Small intestine (tissue), 7 donors: ENCODE data around the gene TMED10. TPM values are rescaled to one million over a fixed set of nuclear protein-coding genes. Genes with fewer than 3 reads are reported as not detected.

Experiments used
- DNase-seq, 2 donors: peaks; one replicate each; pipeline versions ENCODE4 v3.0.0 to v3.0.0-alpha.2; 2013
- FAIRE-seq: peaks from 2 replicates; lab custom pipeline; 2012; peaks lifted over from hg19 to GRCh38; lab: Jason Lieb, UNC
- H3K27ac ChIP-seq, 3 donors: one replicate each; pipeline ENCODE4 v1.5.1; 2013; ENCODE audit warnings: low read length in 2 of 3, mild to moderate bottlenecking in 2 of 3, control low read depth in 1 of 3, inconsistent platforms in 1 of 3, low read depth in 1 of 3, moderate library complexity in 1 of 3
- H3K27me3 ChIP-seq, 3 donors: one replicate each; pipeline ENCODE4 v1.6.1; 2013; ENCODE audit warnings: low read length in 3 of 3, inconsistent platforms in 1 of 3; ENCODE audit not compliant: control insufficient read depth in 3 of 3, insufficient read depth in 3 of 3
- H3K36me3 ChIP-seq, 3 donors: one replicate each; pipeline ENCODE4 v1.6.1; 2013; ENCODE audit warnings: low read length in 3 of 3, inconsistent platforms in 1 of 3, low read depth in 1 of 3, mild to moderate bottlenecking in 1 of 3, moderate library complexity in 1 of 3; ENCODE audit not compliant: control insufficient read depth in 3 of 3, insufficient read depth in 2 of 3
- H3K4me1 ChIP-seq, 3 donors: one replicate each; pipeline ENCODE4 v1.6.1; 2013; ENCODE audit warnings: low read length in 2 of 3, inconsistent platforms in 1 of 3, low read depth in 1 of 3, mild to moderate bottlenecking in 1 of 3, moderate library complexity in 1 of 3; ENCODE audit not compliant: control insufficient read depth in 3 of 3, insufficient read depth in 2 of 3
- H3K4me3 ChIP-seq, 3 donors: one replicate each; pipeline ENCODE4 v1.5.1; 2013; ENCODE audit warnings: low read length in 3 of 3, control low read depth in 1 of 3, inconsistent platforms in 1 of 3, low read depth in 1 of 3, mild to moderate bottlenecking in 1 of 3, moderate library complexity in 1 of 3
- H3K9me3 ChIP-seq, 2 donors: one replicate each; pipeline ENCODE4 v1.6.1; 2013; ENCODE audit warnings: low read depth in 1 of 2, low read length in 1 of 2; ENCODE audit not compliant: control insufficient read depth in 2 of 2, insufficient read depth in 1 of 2
- WGBS, 3 donors: extraction: QIAGEN DNeasy Blood & Tissue Kit; methylation state at CpG; one replicate each; pipeline ENCODE4 v1.1.7; 2013; 5-methylcytosine and 5-hydroxymethylcytosine counted together
- polyA plus RNA-seq, 4 donors: library from polyadenylated mRNA; stranded (reverse) in 3 of 4; unstranded in 1 of 4; fragments of 200-250 nt in 3 of 4; fragments of 120-200 nt in 1 of 4; gene quantifications; one replicate each; pipeline versions ENCODE4 v1.2.1 to v1.2.3, GENCODE V29; 2013
- donor health status: healthy with polysubstance abuse.
- donor health status: control.
- donor health status: control.
- donor health status: Bipolar disorder and iron deficiency.
- donor health status: healthy.

Gene TMED10
- polyA plus RNA-seq, 4 donors: 26.4 to 260 (median 135) TPM

DNA sequence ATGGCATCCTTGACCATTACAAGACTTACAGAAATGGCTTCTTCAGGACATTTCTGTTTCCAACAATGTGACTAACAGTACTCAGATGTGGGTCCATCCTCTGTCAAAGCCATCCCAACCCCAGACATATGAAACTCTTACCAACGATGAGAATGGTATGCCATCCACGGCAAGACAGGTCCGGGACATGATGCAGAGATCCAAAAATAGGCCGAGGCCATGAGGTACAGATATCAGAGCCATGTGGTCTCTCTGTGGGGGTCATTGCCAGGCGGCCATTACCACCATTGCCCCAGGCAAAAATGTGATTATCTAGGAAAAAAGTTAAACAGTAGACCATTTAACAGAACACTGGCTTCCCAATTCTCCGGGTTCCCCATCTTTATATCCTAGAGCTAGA is 79.5 kb downstream of the TMED10 start:
- FAIRE-seq: no peak
- no peak overlapping the region for H3K27ac ChIP-seq
- no peaks in the 10 kb centered on the region for H3K9me3 ChIP-seq
- peaks cover 0 to 17% (median 0%) of the 10 kb centered on the region in 3 donors for H3K4me1 ChIP-seq
- peaks cover 8 to 46% (median 13%) of the 10 kb centered on the region in 3 donors for H3K36me3 ChIP-seq
- 93 to 99% (median 97%) methylated on average over 6 of the region's 6 CpGs for WGBS, 3 donors
- no peak for DNase-seq
- no peaks in the 10 kb centered on the region for H3K27me3 ChIP-seq
- H3K4me3 ChIP-seq: no peak overlapping the region

DNA sequence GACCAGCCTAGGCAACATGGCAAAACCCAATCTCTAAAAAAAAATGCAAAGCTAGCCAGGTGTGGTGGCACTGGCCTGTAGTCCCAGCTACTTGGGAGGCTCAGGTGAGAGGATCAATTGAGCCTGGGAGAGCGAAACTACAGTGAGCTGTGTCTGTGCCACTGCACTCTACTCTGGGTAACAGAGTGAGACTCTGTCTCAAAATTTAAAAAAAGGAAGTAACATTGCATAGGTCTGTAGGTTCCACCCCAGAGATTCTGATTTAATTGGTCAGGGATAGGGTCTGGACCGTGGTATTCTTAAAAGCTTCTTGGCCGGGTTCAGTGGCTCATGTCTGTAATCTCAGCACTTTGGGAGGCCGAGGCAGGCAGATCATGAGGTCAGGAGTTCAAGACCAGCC is 80.7 kb downstream of the TMED10 start:
- H3K36me3 ChIP-seq: peaks cover 10 to 48% (median 12%) of the 10 kb centered on the region in 3 donors
- H3K27ac ChIP-seq: no peak overlapping the region

DNA sequence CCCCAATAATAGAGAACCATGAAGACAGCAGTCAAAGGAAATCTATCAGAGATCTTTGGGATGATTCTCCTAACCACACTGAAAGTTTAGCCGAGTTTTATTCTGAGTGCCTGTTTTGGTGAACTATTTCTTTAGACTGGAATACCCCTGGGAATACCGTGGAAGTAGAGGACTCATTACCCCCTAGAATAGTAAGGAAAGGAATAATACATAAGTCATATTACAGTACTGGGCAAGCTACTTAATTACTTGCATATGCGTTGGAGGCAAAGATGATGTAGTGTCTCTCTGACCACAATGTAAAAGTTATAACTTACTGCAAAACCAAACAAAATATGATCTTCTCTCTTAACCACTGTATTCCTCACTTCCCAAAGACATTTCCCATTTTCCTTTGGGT is 81.5 kb downstream of the TMED10 start:
- H3K36me3 ChIP-seq: peaks cover 10 to 50% (median 12%) of the 10 kb centered on the region in 3 donors
- no peak for DNase-seq

More for the DNA sequence above, 80.7 kb downstream of the TMED10 start:
- 92 to 98% (median 96%) methylated on average over 4 of the region's 4 CpGs for WGBS, 3 donors
- Histone ChIP-seq H3K4me1 (peaks cover 0 to 17% (median 0%) of the 10 kb centered on the region in 3 donors), H3K27me3 (no peaks in the 10 kb centered on the region), H3K4me3 (no peak overlapping the region), H3K9me3 (no peaks in the 10 kb centered on the region)
- DNase-seq (no peak), FAIRE-seq (no peak)

DNA sequence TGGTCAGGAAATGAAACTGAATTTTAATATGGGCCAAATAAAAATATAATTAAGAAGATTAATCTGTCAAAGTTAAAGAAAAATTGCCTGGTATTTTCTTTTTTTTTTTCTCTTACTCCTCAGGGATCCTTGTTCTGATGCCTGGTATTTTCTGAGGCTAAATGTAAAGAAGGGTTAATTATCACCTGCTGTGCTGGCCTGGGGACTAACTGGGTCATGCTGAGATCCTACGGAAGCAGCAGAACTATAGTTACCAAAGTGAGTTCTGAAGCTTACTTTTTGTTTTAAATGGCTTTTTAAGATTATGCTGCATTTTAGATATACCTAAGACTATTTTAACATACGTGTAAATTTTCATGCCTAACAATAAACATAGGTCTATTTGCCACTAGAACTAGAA is 83.7 kb downstream of the TMED10 start:
- FAIRE-seq: no peak
- WGBS, 3 donors: 91 to 95% (median 91%) methylated on average over 2 of the region's 2 CpGs

More for the DNA sequence above, 81.5 kb downstream of the TMED10 start:
- no peak for FAIRE-seq
- H3K27me3 ChIP-seq: no peaks in the 10 kb centered on the region
- no peaks in the 10 kb centered on the region for H3K9me3 ChIP-seq
- peaks cover 0 to 17% (median 0%) of the 10 kb centered on the region in 3 donors for H3K4me1 ChIP-seq
- H3K4me3 ChIP-seq: no peak overlapping the region
- H3K27ac ChIP-seq: no peak overlapping the region
- whole genome bisulfite sequencing, 3 donors: 93 to 96% (median 95%) methylated on average over 3 of the region's 3 CpGs

DNA sequence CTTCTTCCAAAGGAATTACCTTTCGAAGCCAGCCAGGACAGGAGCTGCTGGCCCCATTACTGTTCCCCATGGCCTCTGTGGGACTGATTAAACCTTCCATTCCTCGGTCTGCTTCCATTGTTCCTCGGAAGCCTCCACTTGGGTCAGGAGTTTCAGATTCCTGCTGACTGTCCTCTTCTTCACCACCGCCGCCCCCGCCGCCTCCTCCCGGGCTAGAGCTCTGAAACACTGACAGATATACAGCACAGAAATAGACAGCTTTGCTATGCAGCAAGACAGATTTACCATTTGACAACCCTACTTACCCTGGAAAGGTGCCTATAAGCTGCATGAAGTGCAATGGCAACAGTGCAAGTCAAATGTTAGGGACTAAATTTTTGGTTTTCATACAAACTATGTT is 85.2 kb downstream of the TMED10 start:
- Histone ChIP-seq H3K4me1 (no peaks in the 10 kb centered on the region), H3K36me3 (peaks cover 12 to 50% (median 21%) of the 10 kb centered on the region in 3 donors), H3K27ac (no peak overlapping the region), H3K4me3 (no peak overlapping the region), H3K9me3 (no peaks in the 10 kb centered on the region), H3K27me3 (no peaks in the 10 kb centered on the region)
- no peak for DNase-seq
- no peak for FAIRE-seq
- 90 to 93% (median 93%) methylated on average over 8 of the region's 8 CpGs for WGBS, 3 donors

More for the DNA sequence above, 83.7 kb downstream of the TMED10 start:
- H3K9me3 ChIP-seq: no peaks in the 10 kb centered on the region
- DNase-seq: no peak
- H3K27me3 ChIP-seq: no peaks in the 10 kb centered on the region
- peaks cover 7 to 50% (median 16%) of the 10 kb centered on the region in 3 donors for H3K36me3 ChIP-seq
- peaks cover 0 to 7% (median 0%) of the 10 kb centered on the region in 3 donors for H3K4me1 ChIP-seq
- no peak overlapping the region for H3K27ac ChIP-seq
- H3K4me3 ChIP-seq: no peak overlapping the region

DNA sequence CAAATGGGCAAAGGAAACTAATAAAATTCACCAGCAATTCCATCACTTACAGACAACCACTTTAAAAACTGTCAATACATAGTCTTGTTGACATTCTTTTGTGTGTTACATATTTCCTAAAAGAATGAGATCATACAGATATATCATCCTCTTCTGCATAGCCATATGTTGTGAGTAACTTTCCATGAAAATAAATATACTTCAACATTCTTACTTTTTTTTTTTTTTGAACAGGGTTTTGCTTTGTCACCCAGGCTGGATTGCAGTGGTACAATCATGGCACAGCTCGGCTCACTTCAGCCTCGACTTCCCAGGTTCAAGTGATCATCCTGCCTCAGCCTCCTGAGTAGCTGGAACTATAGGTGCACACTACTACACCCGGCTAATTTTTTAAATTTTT is 86.1 kb downstream of the TMED10 start:
- DNase-seq: no peak
- Histone ChIP-seq H3K27me3 (no peaks in the 10 kb centered on the region), H3K9me3 (no peaks in the 10 kb centered on the region), H3K36me3 (peaks cover 7 to 48% (median 18%) of the 10 kb centered on the region in 3 donors), H3K27ac (no peak overlapping the region), H3K4me3 (no peak overlapping the region), H3K4me1 (no peaks in the 10 kb centered on the region)
- 90 to 97% (median 94%) methylated on average over 3 of the region's 3 CpGs for WGBS, 3 donors
- no peak for FAIRE-seq

DNA sequence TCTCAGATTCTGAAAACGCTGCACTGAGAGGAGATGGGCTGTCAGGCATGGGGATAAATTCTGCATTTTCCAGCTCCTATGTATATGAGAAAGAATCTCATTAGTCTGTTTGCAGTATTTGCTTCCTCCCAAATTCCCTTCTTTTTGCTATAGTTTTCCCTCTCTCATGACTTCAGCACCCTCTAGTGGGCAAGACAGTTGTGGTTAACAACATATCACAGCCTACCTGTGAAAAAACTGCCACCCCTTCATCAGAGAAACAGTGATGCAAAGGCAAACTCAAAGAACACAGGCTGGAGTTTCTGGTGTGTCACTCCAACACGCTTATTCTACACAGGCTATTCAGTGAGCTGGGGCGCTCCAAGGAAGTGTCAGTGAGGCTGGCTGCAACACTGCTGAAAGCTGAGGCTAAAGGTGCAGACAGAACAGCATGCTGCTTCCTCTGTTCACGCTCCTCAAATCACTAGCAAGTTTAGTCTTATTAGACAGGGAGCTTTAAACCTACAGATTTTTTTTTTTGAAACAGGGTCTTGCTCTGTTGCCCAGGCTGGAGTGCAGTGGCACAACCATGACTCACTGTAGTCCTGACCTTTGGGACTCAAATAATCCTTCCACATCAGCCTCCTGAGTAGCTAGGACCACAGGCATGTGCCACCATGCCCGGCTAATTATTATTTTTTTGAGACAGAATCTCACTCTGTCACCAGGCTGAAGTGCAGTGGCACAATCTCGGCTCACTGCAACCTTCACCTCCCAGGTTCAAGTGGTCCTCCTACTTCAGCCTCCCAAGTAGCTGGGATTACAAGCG is 87.6 kb downstream of the TMED10 start:
- H3K4me1 ChIP-seq: no peaks in the 10 kb centered on the region
- DNase-seq: peak; percentile 72
- WGBS, 3 donors: 58 to 68% (median 68%) methylated on average over 7 of the region's 7 CpGs
- H3K27ac ChIP-seq: no peak overlapping the region
- no peak overlapping the region for H3K4me3 ChIP-seq
- H3K36me3 ChIP-seq: peaks cover 15 to 57% (median 25%) of the 10 kb centered on the region in 3 donors
- H3K27me3 ChIP-seq: no peaks in the 10 kb centered on the region
- FAIRE-seq: no peak
- H3K9me3 ChIP-seq: no peaks in the 10 kb centered on the region

DNA sequence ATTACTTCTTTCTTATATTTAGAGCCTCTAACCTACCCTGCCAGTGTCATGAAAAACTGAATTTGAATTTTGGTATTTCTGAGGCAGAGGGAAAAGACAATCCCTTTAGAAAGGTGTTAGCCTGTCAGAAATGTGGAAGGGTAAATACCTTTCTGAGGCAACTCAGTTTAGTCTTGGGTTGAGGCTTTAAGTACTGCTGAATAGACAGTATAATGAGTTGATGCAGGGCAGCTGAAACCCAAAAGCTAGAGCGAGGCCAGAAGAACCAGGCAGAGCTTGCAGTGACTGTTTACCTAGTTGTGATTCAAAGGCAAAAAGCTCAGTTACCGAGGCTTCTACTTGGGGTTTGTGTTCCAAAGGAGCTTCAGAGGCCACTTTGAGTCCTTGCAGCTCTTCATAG is 88.3 kb downstream of the TMED10 start:
- Histone ChIP-seq H3K27me3 (no peaks in the 10 kb centered on the region), H3K36me3 (peaks cover 15 to 62% (median 23%) of the 10 kb centered on the region in 3 donors), H3K4me1 (no peaks in the 10 kb centered on the region), H3K4me3 (no peak overlapping the region), H3K9me3 (no peaks in the 10 kb centered on the region), H3K27ac (no peak overlapping the region)
- FAIRE-seq (no peak), DNase-seq (no peak)
- 84 to 93% (median 90%) methylated on average over 2 of the region's 2 CpGs for WGBS, 3 donors
